Transverse colon (tissue), 3 donors: ENCODE results near the gene C6orf120.

Experiments used
- EP300 ChIP-seq: sonication (generic); formaldehyde crosslinking; IDR thresholded peaks from one replicate; pipeline ENCODE4 v1.6.1; 2017; ENCODE audit warnings: antibody characterized with exemption, low read depth
- POLR2A ChIP-seq: fragments of 450-650 bp; IDR thresholded peaks from one replicate; pipeline ENCODE4 v1.6.1; 2016; ENCODE audit warnings: antibody characterized with exemption, mild to moderate bottlenecking, moderate library complexity
- TF ChIP-seq, protein P1 (sequence below), 5 experiments: fragments of 200-600 bp in 3 of 5; fragments of 450-650 bp in 2 of 5; sonication (generic) in 3 of 5; IDR thresholded peaks; 1 replicate in 2 of 5; 2 replicates in 3 of 5; pipeline ENCODE4 v1.5.1; 2016 to 2017; ENCODE audit warnings: antibody characterized with exemption in 5 of 5, inconsistent platforms in 3 of 5, mild to moderate bottlenecking in 2 of 5, moderate library complexity in 1 of 5

DNA sequence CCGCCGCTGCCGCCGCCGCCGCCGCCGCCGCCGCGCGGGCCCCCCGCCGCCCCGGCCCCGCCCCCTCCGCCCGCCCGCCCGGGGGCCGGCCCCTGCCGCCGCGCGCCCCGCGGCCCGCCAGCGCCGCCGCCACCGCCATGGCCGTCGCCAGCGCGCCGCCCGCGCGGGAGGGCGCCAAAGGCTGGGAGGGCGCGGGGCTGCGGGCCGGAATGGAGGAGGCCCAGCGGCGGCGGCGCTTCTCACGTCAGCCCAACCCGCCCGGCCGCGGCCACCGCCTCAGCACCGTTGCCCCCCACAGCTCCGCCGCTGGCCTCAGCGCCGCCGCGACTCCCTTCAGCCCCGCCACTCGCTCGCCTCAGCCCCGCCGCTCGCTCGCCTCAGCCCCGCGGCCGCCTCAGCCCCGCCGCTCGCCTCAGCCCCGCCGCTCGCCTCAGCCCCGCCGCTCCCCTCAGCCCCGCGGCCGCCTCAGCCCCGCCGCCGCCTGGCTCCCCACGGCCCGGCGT, 22.1 kb downstream of the C6orf120 start:
- TF ChIP-seq EP300 (no peak), POLR2A (no peak)
- TF ChIP-seq, protein P1, sequence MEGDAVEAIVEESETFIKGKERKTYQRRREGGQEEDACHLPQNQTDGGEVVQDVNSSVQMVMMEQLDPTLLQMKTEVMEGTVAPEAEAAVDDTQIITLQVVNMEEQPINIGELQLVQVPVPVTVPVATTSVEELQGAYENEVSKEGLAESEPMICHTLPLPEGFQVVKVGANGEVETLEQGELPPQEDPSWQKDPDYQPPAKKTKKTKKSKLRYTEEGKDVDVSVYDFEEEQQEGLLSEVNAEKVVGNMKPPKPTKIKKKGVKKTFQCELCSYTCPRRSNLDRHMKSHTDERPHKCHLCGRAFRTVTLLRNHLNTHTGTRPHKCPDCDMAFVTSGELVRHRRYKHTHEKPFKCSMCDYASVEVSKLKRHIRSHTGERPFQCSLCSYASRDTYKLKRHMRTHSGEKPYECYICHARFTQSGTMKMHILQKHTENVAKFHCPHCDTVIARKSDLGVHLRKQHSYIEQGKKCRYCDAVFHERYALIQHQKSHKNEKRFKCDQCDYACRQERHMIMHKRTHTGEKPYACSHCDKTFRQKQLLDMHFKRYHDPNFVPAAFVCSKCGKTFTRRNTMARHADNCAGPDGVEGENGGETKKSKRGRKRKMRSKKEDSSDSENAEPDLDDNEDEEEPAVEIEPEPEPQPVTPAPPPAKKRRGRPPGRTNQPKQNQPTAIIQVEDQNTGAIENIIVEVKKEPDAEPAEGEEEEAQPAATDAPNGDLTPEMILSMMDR (IDR thresholded peaks at IDR 0.05), result no peak
